Cerebellar cortex (tissue), 1 donor: ENCODE results near the gene ANAPC1.
"Not testable (repeated sequence)": the region's sequence is repeated elsewhere in the genome, so short reads cannot be mapped to it uniquely, and the experiment has no call there.

ENCODE experiments used
- DNase-seq: peaks from one replicate; pipeline ENCODE4 v3.0.0-alpha.2; 2015; ENCODE audit warnings: low spot score

Gene ANAPC1

DNA sequence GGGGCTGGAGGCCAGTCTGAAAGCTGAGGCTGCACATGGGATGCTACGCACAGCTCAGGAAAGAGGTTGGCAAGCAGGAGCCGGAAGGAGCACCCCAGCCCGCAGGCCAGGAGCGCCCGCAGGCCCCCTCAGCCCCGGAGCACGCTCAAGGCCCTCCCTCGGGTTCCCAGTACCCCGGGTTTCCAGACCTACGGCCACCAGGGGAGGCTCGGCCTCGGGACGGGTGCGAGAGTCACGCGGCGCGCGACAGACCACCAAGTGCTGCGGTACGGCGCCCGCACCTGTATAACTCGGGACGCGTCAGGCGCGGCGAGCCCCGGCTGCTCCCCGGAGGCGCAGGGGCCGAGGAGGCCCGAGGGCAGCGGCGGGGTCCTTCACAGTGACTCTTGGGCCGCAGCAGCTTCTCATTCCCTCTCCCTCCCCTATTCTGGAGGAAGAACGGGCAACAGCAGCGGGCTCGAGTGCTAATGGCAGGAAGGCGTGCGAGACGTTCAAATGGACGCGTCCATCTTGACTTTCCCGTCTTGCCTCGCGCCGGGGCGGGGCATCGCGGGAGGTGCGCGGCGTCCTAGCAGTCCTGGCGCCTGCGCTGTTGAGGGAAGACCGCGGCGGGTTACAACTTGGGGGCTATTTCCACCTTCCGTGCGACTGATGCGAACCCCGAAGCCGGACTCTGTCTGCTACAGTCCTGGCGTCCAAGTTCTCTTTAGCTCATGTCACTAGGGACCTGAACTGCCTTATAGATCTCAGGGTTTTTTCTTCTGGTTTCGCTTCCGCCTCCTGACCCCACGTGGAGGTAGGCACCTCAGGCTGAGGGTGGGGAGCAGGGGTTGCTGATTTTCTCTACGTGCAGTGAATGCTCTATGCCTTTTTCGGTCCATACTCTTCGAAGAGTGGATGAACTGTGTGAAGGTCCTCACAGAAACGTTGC is at the start of gene ANAPC1:
ANAPC1 (minus strand) TSS at position 533 of the 931 bp plus-strand sequence. CDS start 3,368 bp downstream, outside the sequence.
- DNase-seq, result peak; percentile 89

DNA sequence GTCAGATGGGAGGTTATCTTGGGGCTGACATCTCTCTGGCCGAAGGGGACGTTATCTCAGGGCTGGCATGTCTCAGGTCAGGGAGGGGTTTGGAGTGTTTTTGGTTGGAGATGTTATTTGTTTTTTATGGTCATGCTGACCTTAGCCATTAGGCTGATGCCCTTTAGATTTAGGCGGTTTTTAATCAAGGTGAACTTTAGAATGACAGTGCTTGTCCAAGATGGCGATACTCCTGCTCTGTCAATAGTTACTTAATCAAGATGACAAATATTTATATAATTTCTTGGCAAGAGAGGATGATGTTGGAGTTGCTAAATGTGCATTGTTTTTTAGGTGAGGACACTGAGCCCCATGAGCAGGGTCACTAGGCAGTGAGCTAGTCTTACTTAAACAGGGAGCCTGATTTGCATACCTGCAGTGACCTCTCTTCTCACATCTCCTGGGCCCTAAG is 48.9 kb upstream of the ANAPC1 start:
- no peak for DNase-seq

DNA sequence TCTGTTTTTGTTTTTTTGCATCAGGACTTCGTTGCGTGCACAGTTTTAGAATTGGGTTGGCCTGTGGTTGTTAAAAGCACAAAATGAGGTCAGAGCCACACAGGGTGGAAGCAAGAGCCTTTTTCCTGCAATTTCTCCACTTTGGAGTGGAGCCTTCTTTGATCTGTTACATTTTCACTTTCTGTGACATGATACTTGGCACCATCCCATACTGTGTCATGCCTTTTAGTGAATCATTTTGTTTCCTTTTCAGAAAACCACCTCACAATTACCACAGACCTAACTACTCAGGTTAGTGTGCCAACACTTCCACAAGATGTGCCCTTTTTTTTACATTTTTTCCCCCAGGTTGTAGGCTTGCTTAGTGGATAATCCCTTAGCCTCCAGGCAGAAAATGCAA is 46.9 kb upstream of the ANAPC1 start:
- DNase-seq, result no peak

DNA sequence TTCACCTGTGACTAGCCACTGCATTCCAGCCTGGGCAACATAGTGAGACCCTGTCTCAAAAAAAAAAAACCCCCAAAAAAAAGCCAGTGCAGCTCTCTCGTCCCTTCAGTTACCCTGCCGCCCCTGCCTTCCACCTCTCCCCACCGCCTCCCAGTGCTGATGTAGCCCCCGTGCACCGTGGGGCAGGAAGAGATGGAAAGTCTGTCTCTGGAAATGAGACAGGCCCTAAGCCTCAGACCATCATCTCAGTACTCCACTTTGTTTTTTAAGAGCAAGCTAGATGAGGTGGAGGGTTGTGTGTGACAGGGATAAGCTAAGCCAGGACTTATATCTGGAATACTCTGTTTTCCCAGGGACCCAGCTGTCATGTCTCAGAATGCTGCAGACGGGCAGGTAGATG is 46.4 kb upstream of the ANAPC1 start:
- no peak for DNase-seq

DNA sequence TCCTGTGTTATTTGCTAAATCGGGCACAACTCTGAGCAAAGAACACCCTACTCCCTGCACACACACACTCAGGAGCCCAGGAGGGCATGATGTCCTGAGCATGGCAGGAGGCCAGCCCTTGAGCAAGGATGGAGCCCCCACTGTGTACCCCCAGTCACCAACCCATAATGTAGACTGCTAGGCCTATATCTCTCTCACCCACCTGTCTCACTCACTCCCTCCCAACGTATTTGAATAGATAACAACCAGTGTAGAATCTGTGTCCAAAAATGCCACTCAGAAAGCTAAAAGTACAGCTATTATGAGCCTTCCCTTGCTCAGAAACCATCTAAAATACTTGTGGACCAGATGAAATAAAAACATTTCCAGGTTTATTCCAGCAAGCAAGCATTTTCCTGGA is 43.7 kb upstream of the ANAPC1 start:
- DNase-seq, result no peak

- no peak for DNase-seq
Measured at GRCh38 chr2:111924617-111925107, 40.7 kb upstream of the ANAPC1 start.

DNA sequence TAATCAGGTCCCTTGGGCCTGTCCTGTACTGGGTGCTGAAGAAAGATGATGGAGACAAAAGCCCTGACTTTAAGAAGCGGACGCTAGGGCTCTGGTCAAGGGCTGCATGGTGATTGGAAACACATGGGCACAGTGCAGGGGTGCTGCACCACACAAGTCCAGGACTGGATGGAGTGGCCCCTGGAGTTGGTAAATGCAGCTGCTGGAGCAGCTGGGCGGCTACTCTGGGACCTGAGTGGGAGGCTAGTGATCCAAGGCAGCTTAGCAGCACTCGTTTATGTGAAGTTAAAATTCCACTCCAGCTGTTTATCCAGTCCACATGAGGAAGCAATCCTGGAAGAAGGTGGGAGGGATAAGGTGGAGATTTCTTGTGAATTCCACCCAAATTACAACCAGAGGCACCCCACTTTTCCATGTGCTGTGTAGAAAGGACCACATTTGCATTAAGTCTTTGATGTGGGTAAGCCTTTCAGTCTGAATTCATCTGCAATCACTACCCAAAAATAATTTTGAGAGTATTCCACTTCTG is 39.3 kb upstream of the ANAPC1 start:
- no peak for DNase-seq

- no peak for DNase-seq
Measured at GRCh38 chr2:111919794-111920608, 36.0 kb upstream of the ANAPC1 start.

DNA sequence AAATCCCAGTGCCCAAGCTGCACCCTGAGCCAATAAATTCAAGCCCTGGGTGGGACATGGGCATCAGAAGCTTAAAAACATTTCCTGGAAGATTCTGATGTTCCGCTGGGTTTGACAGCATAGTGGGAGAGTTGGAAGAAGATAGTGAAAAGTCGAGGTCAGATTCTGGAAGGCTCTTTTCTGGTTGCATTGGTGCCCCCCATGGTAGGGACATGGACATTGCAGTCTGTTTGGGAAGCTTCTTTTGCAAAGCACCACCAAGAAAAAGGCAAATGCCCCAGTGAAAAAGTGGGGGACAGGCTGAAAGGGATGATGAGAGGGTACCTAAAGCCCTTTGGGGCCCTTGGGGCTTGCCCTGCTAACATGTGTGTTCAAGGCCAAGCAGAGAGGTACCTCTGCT is 35.4 kb upstream of the ANAPC1 start:
- no peak for DNase-seq

- no peak for DNase-seq
Measured at GRCh38 chr2:111918383-111918806, 34.4 kb upstream of the ANAPC1 start.

- DNase-seq, result no peak
Measured at GRCh38 chr2:111917106-111917505, 33.1 kb upstream of the ANAPC1 start.

DNA sequence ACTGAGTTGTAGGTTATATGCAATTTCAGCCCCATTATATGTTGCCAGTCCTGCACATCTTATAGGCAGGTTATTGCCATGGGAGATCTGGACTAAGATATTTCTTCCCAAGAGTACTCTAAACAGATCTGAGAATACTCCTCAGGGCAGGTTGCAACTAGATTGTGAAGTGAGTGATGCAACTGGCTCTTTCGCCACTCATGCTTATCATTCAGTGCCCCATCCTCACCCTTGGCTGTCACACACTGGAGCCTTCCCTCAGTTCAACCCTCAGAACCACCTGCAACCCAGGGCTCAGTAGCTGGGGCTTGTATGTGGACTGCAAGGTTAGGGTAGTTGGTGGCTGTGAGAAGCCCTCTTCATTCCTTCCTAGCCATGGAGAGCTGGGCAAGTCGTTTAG is 28.6 kb upstream of the ANAPC1 start:
- DNase-seq, result no peak

- not testable (repeated sequence) for DNase-seq
Measured at GRCh38 chr2:111911295-111911977, 27.4 kb upstream of the ANAPC1 start.

- no peak for DNase-seq
Measured at GRCh38 chr2:111910609-111911277, 26.8 kb upstream of the ANAPC1 start.

GRCh38 chr2:111909997-111910396 is 26.0 kb upstream of the ANAPC1 start:
- not testable (repeated sequence) for DNase-seq

- no peak for DNase-seq
Measured at GRCh38 chr2:111909079-111909478, 25.1 kb upstream of the ANAPC1 start.

DNA sequence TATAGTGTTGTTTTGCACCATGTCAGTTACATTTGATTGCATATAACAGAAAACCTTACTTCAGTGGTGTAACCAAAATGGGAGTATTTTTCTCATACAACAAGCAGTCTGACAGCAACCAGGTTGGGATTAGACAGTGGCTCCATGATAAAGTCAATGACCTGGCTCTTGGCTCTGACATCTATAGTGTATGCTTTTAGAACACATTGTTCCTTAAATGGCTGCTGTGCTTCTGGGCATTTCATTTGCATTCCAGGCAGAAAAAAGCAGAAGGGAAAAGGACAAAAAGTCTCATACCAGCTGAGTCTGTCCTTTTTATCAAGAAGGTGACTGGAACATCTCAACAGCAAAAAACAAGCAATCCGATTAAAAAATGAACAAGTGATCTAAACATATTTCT is 24.6 kb upstream of the ANAPC1 start:
- no peak for DNase-seq

DNA sequence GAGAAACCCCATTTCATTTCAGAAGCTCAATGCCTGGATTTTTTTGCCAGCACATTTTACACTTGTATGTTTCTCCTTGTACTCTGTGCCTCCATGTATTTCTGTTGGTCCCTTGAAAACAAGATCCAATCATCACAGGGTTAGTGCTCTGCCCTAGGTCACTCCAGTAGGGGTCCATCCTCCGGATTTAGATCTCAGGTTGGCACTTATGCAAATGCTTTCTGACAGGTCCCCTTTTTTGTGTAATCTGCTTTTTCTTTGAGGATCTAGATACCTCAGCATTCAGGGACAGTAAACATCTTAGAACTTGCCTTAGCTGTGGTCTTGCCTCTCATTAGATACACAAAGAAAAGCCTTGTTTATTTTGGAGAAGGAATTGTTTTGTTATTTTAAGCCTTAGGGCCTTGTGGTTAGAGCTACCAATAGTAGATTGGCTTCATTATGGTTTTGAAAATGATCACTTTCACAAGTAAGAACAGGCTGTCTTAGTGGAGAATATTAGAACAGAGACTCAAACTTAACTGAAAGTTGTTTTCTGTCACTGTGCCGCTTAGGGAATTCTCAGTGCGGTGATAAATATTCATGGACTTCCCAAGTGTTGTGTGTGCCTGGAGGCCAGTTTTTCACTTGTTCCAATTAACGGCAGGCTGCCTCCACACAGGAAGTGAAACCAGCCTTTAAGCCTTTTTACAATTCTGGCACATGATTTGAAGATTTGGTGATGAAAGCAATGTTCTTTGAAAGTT is 22.2 kb upstream of the ANAPC1 start:
- DNase-seq, result peak; percentile 38

DNA sequence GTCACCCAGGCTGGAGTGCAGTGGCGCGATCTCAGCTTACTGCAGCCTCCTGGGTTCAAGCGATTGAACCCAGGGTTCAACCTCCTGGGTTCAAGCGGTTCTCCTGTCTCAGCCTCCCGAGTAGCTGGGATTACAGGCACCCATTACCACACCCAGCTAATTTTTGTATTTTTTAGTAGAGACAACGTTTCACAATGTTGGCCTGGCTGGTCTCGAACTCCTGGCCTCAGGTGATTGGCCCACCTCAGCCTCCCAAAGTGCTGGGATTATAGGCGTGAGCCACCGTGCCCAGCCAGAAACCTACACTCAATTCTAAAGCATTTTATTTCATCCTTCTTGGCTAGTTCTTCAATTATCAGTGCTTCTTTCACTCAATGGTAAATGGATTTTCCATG is 21.5 kb upstream of the ANAPC1 start:
- DNase-seq, result not testable (repeated sequence)

DNA sequence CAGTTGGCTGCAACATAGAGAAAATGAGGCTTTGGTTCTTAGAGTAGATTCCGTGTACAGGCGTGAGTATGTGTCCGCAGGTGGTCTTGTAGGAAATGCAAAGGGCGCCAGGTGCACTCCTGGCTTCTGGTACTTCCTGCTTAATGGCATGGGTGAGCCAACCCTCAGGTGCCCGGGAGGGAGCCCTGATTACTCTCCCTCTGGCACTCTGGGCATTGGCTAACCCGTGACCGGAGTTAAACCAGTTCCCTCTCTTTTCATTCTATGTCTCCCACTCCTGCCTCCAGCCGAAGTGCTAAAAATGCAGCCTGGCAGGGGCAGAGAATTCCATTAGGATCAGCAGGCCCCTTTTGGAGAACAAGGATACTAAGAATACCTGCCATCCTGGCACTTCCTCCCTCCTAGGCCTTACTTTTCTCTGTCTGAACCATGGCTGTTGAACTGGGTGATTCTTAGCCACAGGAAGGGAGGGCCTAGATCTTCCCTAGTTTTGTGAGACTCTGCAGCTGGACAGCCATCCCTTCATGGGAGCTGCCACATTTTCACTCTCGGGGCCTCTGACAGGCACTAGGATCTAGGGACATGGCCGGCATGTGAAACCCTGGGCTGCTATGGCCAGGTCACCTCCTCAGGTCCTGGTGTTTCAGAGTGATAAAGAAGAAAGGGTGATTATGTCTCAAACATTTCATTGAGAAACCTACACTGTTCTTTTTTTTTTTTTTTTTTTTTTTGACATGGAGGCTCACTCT is 20.9 kb upstream of the ANAPC1 start:
- no peak for DNase-seq
